OCI-LY3 (cell line): ENCODE results near the gene ARMH4.

Experiments used
- H2AFZ ChIP-seq: fragments of 200-600, 300-600 bp; shearing (Covaris generic); 2 replicates; pipeline ENCODE4 v1.6.0; 2014; ENCODE audit warnings: antibody characterized with exemption, low read depth, low read length
- H3K27ac ChIP-seq: fragments of 200-600, 300-600 bp; sonication (generic); 2 replicates; pipeline ENCODE4 v1.5.1; 2014; ENCODE audit warnings: mild to moderate bottlenecking, low read length, moderate library complexity, mixed read lengths
- H3K27me3 ChIP-seq: fragments of 200-600, 300-600 bp; sonication (generic); 2 replicates; pipeline ENCODE4 v1.6.1; 2014; ENCODE audit warnings: low read depth, low read length, mixed read lengths
- H3K36me3 ChIP-seq: fragments of 200-600, 300-600 bp; sonication (generic); replicated peaks from 2 replicates; pipeline ENCODE3; 2014; ENCODE audit warnings: low read depth, low read length, mixed read lengths
- H3K4me1 ChIP-seq: fragments of 300-600, 200-600 bp; sonication (generic); 2 replicates; pipeline ENCODE4 v1.6.1; 2014; ENCODE audit warnings: low read length, mixed read lengths
- H3K4me2 ChIP-seq: fragments of 200-600, 300-600 bp; sonication (generic); 2 replicates; pipeline ENCODE4 v1.6.1; 2014; ENCODE audit warnings: low read length, mixed read lengths
- H3K4me3 ChIP-seq: fragments of 300-600, 200-600 bp; sonication (generic); 2 replicates; pipeline ENCODE4 v1.5.1; 2014; ENCODE audit warnings: antibody characterized with exemption, mild to moderate bottlenecking, low read length, moderate library complexity
- H3K79me2 ChIP-seq: fragments of 300-600, 200-600 bp; shearing (Covaris generic); 2 replicates; pipeline ENCODE4 v1.6.1; 2014; ENCODE audit warnings: mild to moderate bottlenecking, low read length, mixed read lengths
- H3K9ac ChIP-seq: fragments of 300-600, 200-600 bp; shearing (Covaris generic); 2 replicates; pipeline ENCODE4 v1.6.0; 2014; ENCODE audit warnings: mild to moderate bottlenecking, low read length, moderate library complexity
- H3K9me3 ChIP-seq: fragments of 200-600, 300-600 bp; shearing (Covaris generic); 2 replicates; pipeline ENCODE4 v1.6.1; 2014; ENCODE audit warnings: low read length, mixed read lengths; ENCODE audit not compliant: insufficient read depth
- H4K20me1 ChIP-seq: fragments of 200-600, 300-600 bp; sonication (generic); 2 replicates; pipeline ENCODE4 v1.6.1; 2016; ENCODE audit warnings: low read length, mixed read lengths; ENCODE audit not compliant: insufficient read depth
- EZH2phosphoT487 ChIP-seq: fragments of 200-600 bp; shearing (Covaris generic); IDR thresholded peaks from 2 replicates; pipeline ENCODE4 v1.6.1; 2018; ENCODE audit warnings: antibody characterized with exemption, mixed run types, low read depth
- TF ChIP-seq, protein P1 (sequence below): fragments of 200-600, 300-600 bp; sonication (generic); IDR thresholded peaks from 2 replicates; pipeline ENCODE4 v1.5.1; 2014; ENCODE audit warnings: antibody characterized with exemption, low read length, low read depth

ARMH4 gene

DNA sequence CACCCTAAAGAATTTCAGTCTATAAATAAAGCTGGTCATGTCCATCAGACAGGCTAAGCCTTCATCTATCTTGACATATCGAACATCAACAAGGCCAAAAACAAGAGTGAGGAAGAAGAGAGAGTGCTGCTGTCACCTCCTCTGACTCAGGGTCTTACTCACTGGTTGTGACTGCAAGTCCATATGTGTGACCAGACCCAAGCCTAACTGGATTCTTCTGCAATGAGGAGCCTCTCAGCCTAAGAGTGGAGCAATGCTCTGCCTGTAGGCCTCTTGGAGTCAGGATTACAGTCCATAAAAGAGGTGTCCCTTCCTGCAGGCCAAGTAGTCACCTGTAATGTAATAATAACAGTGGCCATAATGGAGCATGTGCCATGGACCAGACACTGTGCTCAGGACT lies 165.0 kb downstream of the ARMH4 start:
- Histone ChIP-seq H3K4me3 (no peak overlapping the region), H3K79me2 (no peaks in the 10 kb centered on the region), H3K27me3 (peaks cover 9% of the 10 kb centered on the region; the same call in 1 of the 2 replicates), H3K4me2 (no peak overlapping the region), H3K9ac (no peak overlapping the region), H4K20me1 (no peaks in the 10 kb centered on the region), H3K9me3 (no peaks in the 10 kb centered on the region), H3K36me3 (no peaks in the 10 kb centered on the region), H2AFZ (no peak overlapping the region), H3K4me1 (no peaks in the 10 kb centered on the region), H3K27ac (no peak overlapping the region)
- TF ChIP-seq, protein P1, sequence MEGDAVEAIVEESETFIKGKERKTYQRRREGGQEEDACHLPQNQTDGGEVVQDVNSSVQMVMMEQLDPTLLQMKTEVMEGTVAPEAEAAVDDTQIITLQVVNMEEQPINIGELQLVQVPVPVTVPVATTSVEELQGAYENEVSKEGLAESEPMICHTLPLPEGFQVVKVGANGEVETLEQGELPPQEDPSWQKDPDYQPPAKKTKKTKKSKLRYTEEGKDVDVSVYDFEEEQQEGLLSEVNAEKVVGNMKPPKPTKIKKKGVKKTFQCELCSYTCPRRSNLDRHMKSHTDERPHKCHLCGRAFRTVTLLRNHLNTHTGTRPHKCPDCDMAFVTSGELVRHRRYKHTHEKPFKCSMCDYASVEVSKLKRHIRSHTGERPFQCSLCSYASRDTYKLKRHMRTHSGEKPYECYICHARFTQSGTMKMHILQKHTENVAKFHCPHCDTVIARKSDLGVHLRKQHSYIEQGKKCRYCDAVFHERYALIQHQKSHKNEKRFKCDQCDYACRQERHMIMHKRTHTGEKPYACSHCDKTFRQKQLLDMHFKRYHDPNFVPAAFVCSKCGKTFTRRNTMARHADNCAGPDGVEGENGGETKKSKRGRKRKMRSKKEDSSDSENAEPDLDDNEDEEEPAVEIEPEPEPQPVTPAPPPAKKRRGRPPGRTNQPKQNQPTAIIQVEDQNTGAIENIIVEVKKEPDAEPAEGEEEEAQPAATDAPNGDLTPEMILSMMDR: no peak
- TF ChIP-seq EZH2phosphoT487: no peak

DNA sequence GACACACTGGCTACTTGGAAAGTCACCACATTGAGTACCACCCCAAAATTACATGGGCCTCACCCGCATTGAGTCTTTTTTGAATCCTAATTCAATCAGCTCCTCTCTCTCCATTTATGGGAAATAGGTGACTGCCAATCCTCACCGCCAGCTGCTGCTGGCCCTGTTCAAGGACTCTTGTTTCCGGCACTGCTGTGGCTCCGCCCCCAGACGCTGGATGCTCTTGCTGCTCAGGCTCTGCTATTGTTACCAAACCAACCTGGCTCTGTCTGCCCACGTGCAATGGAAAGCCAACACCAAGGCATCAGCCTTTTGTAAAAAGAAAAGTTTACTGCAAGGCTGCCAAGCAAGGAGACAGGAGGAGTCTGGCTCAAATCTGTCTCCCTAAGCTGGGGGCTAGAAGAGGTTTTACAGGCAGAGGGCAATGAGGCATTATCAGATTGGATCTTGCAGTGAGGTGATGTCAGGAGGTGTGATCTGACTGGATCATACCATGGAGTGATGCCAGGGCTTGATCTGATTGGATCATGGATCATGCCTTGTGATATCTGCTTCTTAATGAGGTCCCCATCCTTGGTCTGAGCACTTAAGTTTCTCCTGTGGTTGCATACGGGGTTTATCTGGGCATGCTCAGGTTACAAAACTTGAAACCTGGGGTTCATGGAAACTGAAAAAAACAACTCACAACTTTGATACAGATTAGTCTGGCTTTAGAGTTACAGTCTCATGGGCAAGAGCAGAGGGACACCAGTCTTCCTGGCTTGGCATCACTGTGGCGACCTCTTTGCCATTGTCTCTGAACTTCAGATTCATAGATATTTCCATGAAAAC lies 169.0 kb downstream of the ARMH4 start:
- Histone ChIP-seq H3K36me3 (no peaks in the 10 kb centered on the region), H3K9ac (no peak overlapping the region), H3K4me1 (no peaks in the 10 kb centered on the region), H2AFZ (no peak overlapping the region), H3K27me3 (peaks cover 8% of the 10 kb centered on the region; the same call in 1 of the 2 replicates), H3K9me3 (no peaks in the 10 kb centered on the region), H3K79me2 (no peaks in the 10 kb centered on the region), H3K27ac (no peak overlapping the region), H3K4me3 (no peak overlapping the region), H3K4me2 (no peak overlapping the region), H4K20me1 (no peaks in the 10 kb centered on the region)
- no peak for TF ChIP-seq EZH2phosphoT487
- TF ChIP-seq, protein P1: no peak

DNA sequence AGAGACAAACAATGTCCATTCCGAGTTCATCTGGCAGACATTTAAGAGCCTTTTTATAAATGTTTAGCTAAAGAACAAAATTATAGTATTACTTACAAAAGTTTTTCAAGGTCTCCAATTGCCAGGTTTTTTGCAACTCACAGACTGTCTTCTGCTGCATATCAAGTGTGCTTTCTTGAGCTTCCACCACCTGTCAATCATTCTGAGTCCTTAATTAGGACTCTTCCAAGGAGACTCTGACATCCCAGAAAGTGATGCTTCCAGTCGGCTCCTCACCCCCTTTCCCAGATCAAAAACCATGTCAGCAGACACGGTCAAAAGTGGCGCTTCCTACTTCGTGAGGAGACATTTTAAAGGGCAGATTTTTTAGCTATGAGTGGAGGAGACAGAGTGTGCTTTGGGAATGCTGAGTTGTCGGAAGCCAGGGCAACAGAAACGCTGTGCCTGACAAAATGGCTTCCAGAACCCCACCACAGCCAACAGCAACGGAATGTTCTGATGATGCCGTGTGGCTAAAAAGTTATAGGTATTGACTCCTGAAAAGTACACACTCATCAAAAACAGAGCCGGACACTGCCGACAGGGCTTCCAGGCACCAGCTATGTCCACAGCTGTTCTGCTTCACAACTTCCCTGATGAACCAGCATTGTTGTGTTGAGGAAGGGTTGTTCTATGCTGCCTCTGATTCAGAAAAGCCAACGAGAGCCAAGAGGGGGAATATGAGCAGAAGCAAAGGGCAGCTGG lies 170.0 kb downstream of the ARMH4 start:
- H4K20me1 ChIP-seq: no peaks in the 10 kb centered on the region
- no peak for TF ChIP-seq EZH2phosphoT487
- TF ChIP-seq, protein P1: no peak
- no peak overlapping the region for H3K9ac ChIP-seq
- no peak overlapping the region for H3K27ac ChIP-seq
- H3K4me3 ChIP-seq: no peak overlapping the region
- H3K36me3 ChIP-seq: no peaks in the 10 kb centered on the region
- no peak overlapping the region for H2AFZ ChIP-seq
- no peaks in the 10 kb centered on the region for H3K9me3 ChIP-seq
- H3K27me3 ChIP-seq: peaks cover 15% of the 10 kb centered on the region; the same call in 1 of the 2 replicates
- no peaks in the 10 kb centered on the region for H3K79me2 ChIP-seq
- H3K4me2 ChIP-seq: no peak overlapping the region
- H3K4me1 ChIP-seq: no peaks in the 10 kb centered on the region

DNA sequence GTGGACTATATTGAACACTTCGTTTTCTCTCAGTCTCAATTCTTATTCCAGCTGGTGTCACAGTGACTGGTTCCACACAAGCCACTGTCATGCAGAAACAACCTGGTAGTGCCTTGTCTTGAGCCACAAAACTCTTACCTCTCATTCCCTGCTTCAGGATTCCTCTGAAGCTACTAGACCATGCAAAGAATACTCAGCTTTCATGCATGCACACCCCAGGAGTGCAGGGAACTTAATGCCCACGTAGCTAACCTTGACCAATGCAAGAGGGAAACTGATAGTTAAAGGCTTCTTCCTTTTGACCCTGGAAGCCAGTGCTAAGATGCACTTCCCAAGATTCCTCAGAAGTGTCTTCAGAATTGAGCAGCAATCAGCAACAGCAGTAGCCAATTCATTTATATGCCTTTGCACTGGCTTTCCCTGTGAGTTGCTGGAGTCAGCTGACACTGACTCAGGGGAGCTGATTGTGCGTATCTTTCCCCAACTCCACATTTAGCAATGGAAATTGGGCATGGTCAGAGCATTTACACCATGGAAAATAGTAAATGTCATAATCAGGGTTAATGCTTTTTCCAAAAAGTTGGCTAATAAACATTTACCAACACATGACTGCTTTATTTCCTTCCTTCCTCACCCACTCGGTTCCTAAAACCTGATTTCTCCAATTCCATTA lies 172.5 kb downstream of the ARMH4 start:
- no peaks in the 10 kb centered on the region for H3K9me3 ChIP-seq
- H3K36me3 ChIP-seq: no peaks in the 10 kb centered on the region
- peaks cover 15% of the 10 kb centered on the region; the same call in 1 of the 2 replicates for H3K27me3 ChIP-seq
- no peaks in the 10 kb centered on the region for H4K20me1 ChIP-seq
- TF ChIP-seq, protein P1: no peak
- TF ChIP-seq EZH2phosphoT487: no peak
- no peaks in the 10 kb centered on the region for H3K79me2 ChIP-seq
- H2AFZ ChIP-seq: no peak overlapping the region
- H3K4me2 ChIP-seq: no peak overlapping the region
- H3K9ac ChIP-seq: no peak overlapping the region
- no peaks in the 10 kb centered on the region for H3K4me1 ChIP-seq
- no peak overlapping the region for H3K4me3 ChIP-seq
- no peak overlapping the region for H3K27ac ChIP-seq
